ENCODE data around the gene C21orf91. TPM values are rescaled to one million over a fixed set of nuclear protein-coding genes. Genes with fewer than 3 reads are reported as not detected.

C21orf91 gene
- polyA plus RNA-seq (ENCODE audit: insufficient read length): 29.4 TPM
- long read RNA-seq, donor 1, full-length matches to known transcripts: 3 of 3 reads
- long read RNA-seq, donor 1, partial matches to known transcripts: 0 of 3 reads
- long read RNA-seq, donor 1, other reads (novel, unspliced or antisense): 0 of 3 reads
- long read RNA-seq, donor 2, full-length matches to known transcripts: 3 of 3 reads
- long read RNA-seq, donor 2, partial matches to known transcripts: 0 of 3 reads
- long read RNA-seq, donor 2, other reads (novel, unspliced or antisense): 0 of 3 reads
- long read RNA-seq, donor 3, full-length matches to known transcripts: 3 of 3 reads
- long read RNA-seq, donor 3, partial matches to known transcripts: 0 of 3 reads
- long read RNA-seq, donor 3, other reads (novel, unspliced or antisense): 0 of 3 reads
- long read RNA-seq, donor 4: 0 reads
- long read RNA-seq, donor 5, full-length matches to known transcripts: 3 of 9 reads
- long read RNA-seq, donor 5, partial matches to known transcripts: 6 of 9 reads
- long read RNA-seq, donor 5, other reads (novel, unspliced or antisense): 0 of 9 reads
- long read RNA-seq, donor 6, full-length matches to known transcripts: 4 of 16 reads
- long read RNA-seq, donor 6, partial matches to known transcripts: 12 of 16 reads
- long read RNA-seq, donor 6, other reads (novel, unspliced or antisense): 0 of 16 reads
- long read RNA-seq, donor 7, full-length matches to known transcripts: 5 of 11 reads
- long read RNA-seq, donor 7, partial matches to known transcripts: 6 of 11 reads
- long read RNA-seq, donor 7, other reads (novel, unspliced or antisense): 0 of 11 reads
- long read RNA-seq, donor 8, full-length matches to known transcripts: 3 of 3 reads
- long read RNA-seq, donor 8, partial matches to known transcripts: 0 of 3 reads
- long read RNA-seq, donor 8, other reads (novel, unspliced or antisense): 0 of 3 reads

GRCh38 chr21:17819114-17819876 is at the start of gene C21orf91:
TSS of gene C21orf91 (minus strand) at chr21:17819356. CDS start at chr21:17818318, 1,038 bp downstream.
- DNase-seq: peak; percentile 86

GRCh38 chr21:17866590-17866989 is 47.4 kb upstream of the C21orf91 start:
- DNase-seq: no peak

- DNase-seq: no peak
Observed at GRCh38 chr21:17859661-17860060, 40.5 kb upstream of the C21orf91 start.

GRCh38 chr21:17858747-17859146 is 39.6 kb upstream of the C21orf91 start:
- DNase-seq: no peak

- DNase-seq: no peak
Observed at GRCh38 chr21:17854745-17855144, 35.6 kb upstream of the C21orf91 start.

- no peak for DNase-seq
Observed at GRCh38 chr21:17853393-17854275, 34.5 kb upstream of the C21orf91 start.

- no peak for DNase-seq
Observed at GRCh38 chr21:17848228-17848627, 29.1 kb upstream of the C21orf91 start.

- DNase-seq: no peak
Observed at GRCh38 chr21:17841103-17841502, 21.9 kb upstream of the C21orf91 start.

GRCh38 chr21:17834639-17835354 is 15.6 kb upstream of the C21orf91 start:
- DNase-seq: no peak

- no peak for DNase-seq
Observed at GRCh38 chr21:17829472-17829871, 10.3 kb upstream of the C21orf91 start.

GRCh38 chr21:17828223-17828622 is 9.1 kb upstream of the C21orf91 start:
- DNase-seq: no peak

GRCh38 chr21:17823846-17824245 is 4.7 kb upstream of the C21orf91 start:
- DNase-seq: no peak

- DNase-seq: no peak
Observed at GRCh38 chr21:17821121-17821520, 2.0 kb upstream of the C21orf91 start.

- no peak for DNase-seq
Observed at GRCh38 chr21:17819877-17820229, 697 bp upstream of the C21orf91 start.

- peak; percentile 57 for DNase-seq
Observed at GRCh38 chr21:17818186-17819113, 706 bp downstream of the C21orf91 start.

- no peak for DNase-seq
Observed at GRCh38 chr21:17813353-17813752, 5.8 kb downstream of the C21orf91 start.

GRCh38 chr21:17805966-17806365 is 13.2 kb downstream of the C21orf91 start:
- DNase-seq: no peak

GRCh38 chr21:17803536-17803935 is 15.6 kb downstream of the C21orf91 start:
- no peak for DNase-seq

GRCh38 chr21:17802572-17802971 is 16.6 kb downstream of the C21orf91 start:
- no peak for DNase-seq
